Mesenchymal stem cell (in vitro differentiated cells and primary cell): ENCODE measurements around the gene RPS10.

Experiments
- DNase-seq: peaks from one replicate; pipeline ENCODE4 v3.0.0-alpha.2; 2013
- H2AFZ ChIP-seq: one replicate; pipeline ENCODE4 v1.6.1; 2013; ENCODE audit warnings: low read depth, mild to moderate bottlenecking, control low read depth, inconsistent platforms, low read length, moderate library complexity
- H2AK5ac ChIP-seq: 2 replicates; pipeline ENCODE4 v1.6.1; 2013; ENCODE audit warnings: low read length, moderate library complexity, mild to moderate bottlenecking, inconsistent platforms; ENCODE audit not compliant: severe bottlenecking
- H2BK120ac ChIP-seq: one replicate; pipeline ENCODE4 v1.6.1; 2013; ENCODE audit warnings: low read depth, mild to moderate bottlenecking, inconsistent platforms, low read length, moderate library complexity
- H2BK12ac ChIP-seq, 2 experiments: one replicate each; pipeline ENCODE4 v1.6.1; 2013; ENCODE audit warnings: inconsistent platforms in 2 of 2, low read length in 2 of 2, mild to moderate bottlenecking in 2 of 2, moderate library complexity in 2 of 2, control low read depth in 1 of 2
- H2BK15ac ChIP-seq: one replicate; pipeline ENCODE4 v1.6.1; 2013; ENCODE audit warnings: mild to moderate bottlenecking, low read depth, inconsistent platforms; ENCODE audit not compliant: poor library complexity, severe bottlenecking
- H2BK5ac ChIP-seq: 2 replicates; pipeline ENCODE4 v1.6.1; 2013; ENCODE audit warnings: low read depth, mild to moderate bottlenecking, low read length, control low read depth, inconsistent platforms; ENCODE audit not compliant: poor library complexity, severe bottlenecking
- H3K14ac ChIP-seq, 2 experiments: one replicate each; pipeline ENCODE4 v1.6.1; 2013; ENCODE audit warnings: inconsistent platforms in 2 of 2, low read length in 2 of 2, control low read depth in 1 of 2, mild to moderate bottlenecking in 1 of 2, moderate library complexity in 1 of 2
- H3K18ac ChIP-seq, 2 experiments: one replicate each; pipeline ENCODE4 v1.6.1; 2013; ENCODE audit warnings: inconsistent platforms in 2 of 2, low read length in 2 of 2, control low read depth in 1 of 2, low read depth in 1 of 2, mild to moderate bottlenecking in 1 of 2
- H3K23ac ChIP-seq, 2 experiments: one replicate each; pipeline ENCODE4 v1.6.1; 2013; ENCODE audit warnings: inconsistent platforms in 2 of 2, low read length in 2 of 2, mild to moderate bottlenecking in 2 of 2, moderate library complexity in 2 of 2, control low read depth in 1 of 2
- H3K27ac ChIP-seq: 2 replicates; pipeline ENCODE4 v1.5.1; 2013; ENCODE audit warnings: mild to moderate bottlenecking, moderate library complexity, low read length, control low read depth, inconsistent platforms; ENCODE audit not compliant: poor library complexity, severe bottlenecking
- H3K27me3 ChIP-seq, 2 experiments: 2 replicates each; pipeline versions ENCODE4 v1.6.1 to v1.7.0; 2013; ENCODE audit warnings: low read length in 2 of 2, mild to moderate bottlenecking in 2 of 2, moderate library complexity in 2 of 2, control low read depth in 1 of 2, inconsistent platforms in 1 of 2; ENCODE audit not compliant: control insufficient read depth in 1 of 2, insufficient read depth in 1 of 2
- H3K36me3 ChIP-seq, 2 experiments: 2 replicates each; pipeline versions ENCODE4 v1.6.1 to v1.7.0; 2013; ENCODE audit warnings: low read length in 2 of 2, control low read depth in 1 of 2, inconsistent platforms in 1 of 2, low read depth in 1 of 2, mild to moderate bottlenecking in 1 of 2; ENCODE audit not compliant: insufficient read depth in 2 of 2, control insufficient read depth in 1 of 2
- H3K4ac ChIP-seq, 2 experiments: one replicate each; pipeline ENCODE4 v1.6.1; 2013; ENCODE audit warnings: inconsistent platforms in 2 of 2, low read length in 2 of 2, mild to moderate bottlenecking in 2 of 2, moderate library complexity in 2 of 2, control low read depth in 1 of 2, low read depth in 1 of 2
- H3K4me1 ChIP-seq: 2 replicates; pipeline ENCODE4 v1.6.1; 2013; ENCODE audit warnings: low read depth, low read length, control low read depth; ENCODE audit not compliant: control insufficient read depth, insufficient read depth
- H3K4me2 ChIP-seq: 2 replicates; pipeline ENCODE4 v1.6.1; 2013; ENCODE audit warnings: low read length, mild to moderate bottlenecking, inconsistent platforms; ENCODE audit not compliant: poor library complexity, severe bottlenecking
- H3K4me3 ChIP-seq, 2 experiments: 2 replicates each; pipeline versions ENCODE4 v1.5.1 to v1.7.0; 2013; ENCODE audit warnings: low read length in 2 of 2, mild to moderate bottlenecking in 2 of 2, control low read depth in 1 of 2, low read depth in 1 of 2; ENCODE audit not compliant: insufficient read depth in 1 of 2
- H3K79me1 ChIP-seq: replicated peaks from 2 replicates; pipeline ENCODE4 v1.6.1; 2013; ENCODE audit warnings: mild to moderate bottlenecking, control low read depth, low read length, inconsistent platforms; ENCODE audit not compliant: poor library complexity, severe bottlenecking
- H3K9ac ChIP-seq: 2 replicates; pipeline ENCODE4 v1.7.0; 2013; ENCODE audit warnings: mild to moderate bottlenecking, low read length, moderate library complexity
- H3K9me3 ChIP-seq: 2 replicates; pipeline ENCODE4 v1.7.0; 2013; ENCODE audit warnings: mild to moderate bottlenecking, low read length; ENCODE audit not compliant: control insufficient read depth
- H4K8ac ChIP-seq: one replicate; pipeline ENCODE4 v1.6.1; 2013; ENCODE audit warnings: inconsistent platforms, mild to moderate bottlenecking, low read length, moderate library complexity
- H4K91ac ChIP-seq: one replicate; pipeline ENCODE4 v1.6.1; 2013; ENCODE audit warnings: mild to moderate bottlenecking, low read length, inconsistent platforms
- WGBS: methylation state at CpG from one replicate; pipeline ENCODE4 v1.1.7; 2013; ENCODE audit warnings: mixed read lengths; 5-methylcytosine and 5-hydroxymethylcytosine counted together

RPS10 gene

DNA sequence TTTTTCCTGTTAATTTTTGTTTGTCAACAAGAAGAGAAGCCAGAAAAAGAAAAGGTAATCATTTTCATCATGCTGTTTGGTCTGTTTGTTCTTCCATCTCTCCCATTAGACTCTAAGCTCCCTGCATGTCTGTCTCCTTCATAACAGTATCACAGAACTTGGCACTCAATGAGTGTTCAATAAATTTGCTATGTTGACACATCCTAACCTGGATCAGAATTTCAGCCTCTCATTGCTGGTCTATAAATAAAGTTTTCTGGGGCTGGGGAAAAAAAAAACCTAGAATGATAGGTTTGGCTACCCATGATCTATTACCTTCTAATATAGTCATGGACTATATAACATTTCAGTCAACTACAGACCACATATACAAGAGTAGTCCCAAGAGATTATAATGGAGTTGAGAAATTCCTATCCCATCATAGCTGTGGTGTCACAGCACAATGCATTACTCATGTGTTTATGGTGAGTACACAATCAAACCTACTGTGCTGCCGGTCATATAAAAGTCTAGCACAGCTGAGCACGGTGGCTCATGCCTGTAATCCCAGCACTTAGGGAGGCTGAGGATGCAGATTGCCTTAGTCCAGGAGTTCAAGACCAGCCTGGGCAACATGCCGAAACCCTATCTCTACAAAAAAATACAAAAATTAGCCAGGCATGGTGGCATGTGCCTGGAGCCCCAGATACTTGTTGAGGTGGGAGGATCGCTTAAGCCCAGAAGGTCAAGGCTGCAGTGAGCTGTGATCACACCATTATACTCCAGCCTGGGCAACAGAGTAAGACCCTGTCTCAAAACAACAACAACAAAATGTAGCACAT, 39.3 kb downstream of the RPS10 start:
- Histone ChIP-seq H3K18ac (peak overlapping the region in 1 of 2 experiments; percentile 1), H3K4me1 (peaks cover 11% of the 10 kb centered on the region), H3K9me3 (no peaks in the 10 kb centered on the region), H2AFZ (no peak overlapping the region), H3K4me3 (no peak overlapping the region), H3K9ac (no peak overlapping the region), H2BK12ac (no peak overlapping the region), H2AK5ac (no peak overlapping the region), H3K36me3 (no peaks in the 10 kb centered on the region), H2BK15ac (no peak overlapping the region), H3K4me2 (no peak overlapping the region), H4K91ac (no peak overlapping the region), H3K27me3 (no peaks in the 10 kb centered on the region), H2BK120ac (no peak overlapping the region), H3K79me1 (peaks cover 3% of the 10 kb centered on the region), H3K27ac (no peak overlapping the region), H3K4ac (no peak overlapping the region), H4K8ac (peak overlapping the region; percentile 9), H3K14ac (no peak overlapping the region), H2BK5ac (no peak overlapping the region), H3K23ac (no peak overlapping the region)
- 42% methylated on average over 4 of the region's 4 CpGs for WGBS
- DNase-seq = peak; percentile 98

DNA sequence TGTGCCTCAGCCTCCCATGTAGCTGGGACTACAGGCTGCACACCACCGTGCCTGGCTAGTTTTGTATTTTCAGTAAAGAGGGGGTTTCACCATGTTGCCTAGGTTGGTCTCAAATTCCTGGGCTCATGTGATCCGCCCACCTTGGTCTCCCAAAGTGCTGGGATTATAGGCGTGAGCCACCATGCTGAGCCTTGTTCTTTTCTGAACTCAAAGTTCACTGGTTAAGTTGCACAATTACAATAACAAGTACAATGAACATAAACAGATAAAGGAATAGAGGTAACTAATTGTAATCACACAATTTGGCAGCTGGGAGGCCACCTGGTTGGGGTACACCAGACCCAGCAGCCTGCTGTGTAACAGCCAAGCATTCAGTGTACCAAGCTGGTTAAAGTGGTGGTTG, 40.1 kb downstream of the RPS10 start:
- no peak overlapping the region for H2BK15ac ChIP-seq
- peaks cover 12% of the 10 kb centered on the region for H3K4me1 ChIP-seq
- peak overlapping the region in 1 of 2 experiments; percentile 66 for H3K18ac ChIP-seq
- no peak overlapping the region for H2BK5ac ChIP-seq
- H3K36me3 ChIP-seq = no peaks in the 10 kb centered on the region
- no peak overlapping the region for H3K27ac ChIP-seq
- no peak overlapping the region for H2AK5ac ChIP-seq
- H3K4me2 ChIP-seq = no peak overlapping the region
- peaks cover 3% of the 10 kb centered on the region for H3K79me1 ChIP-seq
- no peak overlapping the region for H4K8ac ChIP-seq
- H3K14ac ChIP-seq = no peak overlapping the region
- no peaks in the 10 kb centered on the region for H3K27me3 ChIP-seq
- no peaks in the 10 kb centered on the region for H3K9me3 ChIP-seq
- no peak overlapping the region for H3K9ac ChIP-seq
- H3K4ac ChIP-seq = no peak overlapping the region
- H3K23ac ChIP-seq = no peak overlapping the region
- H4K91ac ChIP-seq = no peak overlapping the region
- H2BK12ac ChIP-seq = peak overlapping the region in 1 of 2 experiments; percentile 63
- no peak for DNase-seq
- H2AFZ ChIP-seq = no peak overlapping the region
- WGBS = 100% methylated on average over 2 of the region's 3 CpGs
- H3K4me3 ChIP-seq = no peak overlapping the region
- H2BK120ac ChIP-seq = no peak overlapping the region

DNA sequence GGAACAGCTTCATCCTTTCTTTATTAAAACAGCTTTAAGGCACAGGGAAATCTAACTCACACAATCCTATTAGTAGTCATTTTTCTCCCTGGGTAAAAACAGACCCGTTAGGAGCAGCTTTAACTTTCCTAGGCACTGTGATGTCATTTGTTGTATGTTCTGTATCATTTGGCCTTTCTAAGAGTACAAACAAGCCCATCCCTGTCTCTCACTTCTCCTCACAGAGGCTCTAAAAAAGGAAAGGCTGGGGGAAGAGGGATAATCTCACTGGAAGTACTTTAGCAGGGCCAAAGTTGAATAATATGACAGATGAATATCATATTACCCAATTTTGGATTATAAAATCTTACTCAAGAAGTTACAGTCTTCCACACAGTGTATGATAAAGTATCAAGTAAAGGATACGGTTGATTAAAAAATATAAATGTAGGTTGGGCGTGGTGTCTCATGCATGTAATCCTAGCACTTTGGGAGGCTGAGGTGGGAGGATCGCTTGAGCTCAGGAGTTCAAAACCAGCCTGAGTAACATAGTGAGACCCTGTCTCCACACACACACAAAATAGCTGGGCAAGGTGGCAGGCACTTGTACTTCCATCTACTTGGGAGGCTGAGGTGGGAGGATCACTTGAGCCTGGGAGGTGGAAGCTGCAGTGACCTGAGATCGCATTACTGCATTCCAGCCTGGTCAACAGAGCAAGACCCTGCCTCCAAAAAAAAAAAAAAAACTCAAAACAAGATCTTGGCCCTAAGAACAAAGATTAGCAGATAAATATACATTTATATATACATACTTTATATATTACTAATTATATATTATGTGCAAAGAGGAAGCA, 41.3 kb downstream of the RPS10 start:
- Histone ChIP-seq H2BK5ac (no peak overlapping the region), H3K4me2 (no peak overlapping the region), H3K27me3 (no peaks in the 10 kb centered on the region), H3K79me1 (peaks cover 6% of the 10 kb centered on the region), H3K27ac (no peak overlapping the region), H2AK5ac (no peak overlapping the region), H2BK120ac (no peak overlapping the region), H3K9me3 (no peaks in the 10 kb centered on the region), H3K9ac (peak overlapping the region; percentile 76), H3K36me3 (no peaks in the 10 kb centered on the region), H2BK12ac (peak overlapping the region in 1 of 2 experiments; percentile 63), H3K4ac (no peak overlapping the region), H2AFZ (no peak overlapping the region), H2BK15ac (no peak overlapping the region), H3K18ac (peak overlapping the region in 1 of 2 experiments; percentile 21), H4K8ac (no peak overlapping the region), H4K91ac (no peak overlapping the region), H3K4me1 (peaks cover 12% of the 10 kb centered on the region), H3K23ac (no peak overlapping the region), H3K4me3 (peak overlapping the region in 1 of 2 experiments; percentile 41), H3K14ac (no peak overlapping the region)
- WGBS = 100% methylated on average over 3 of the region's 5 CpGs
- DNase-seq = peak; percentile 52
